NCI-H345 (cell line): ENCODE measurements around the gene USH2A.

Experiments used
- DNase-seq: peaks from one replicate; lab custom pipeline; 2025; lab: John Stamatoyannopoulos, UW

The USH2A gene

GRCh38 chr1:215704089-215704860 is 719.0 kb downstream of the USH2A start:
- no peak for DNase-seq

GRCh38 chr1:215682232-215682631 is 741.0 kb downstream of the USH2A start:
- DNase-seq, result peak; percentile 34

DNA sequence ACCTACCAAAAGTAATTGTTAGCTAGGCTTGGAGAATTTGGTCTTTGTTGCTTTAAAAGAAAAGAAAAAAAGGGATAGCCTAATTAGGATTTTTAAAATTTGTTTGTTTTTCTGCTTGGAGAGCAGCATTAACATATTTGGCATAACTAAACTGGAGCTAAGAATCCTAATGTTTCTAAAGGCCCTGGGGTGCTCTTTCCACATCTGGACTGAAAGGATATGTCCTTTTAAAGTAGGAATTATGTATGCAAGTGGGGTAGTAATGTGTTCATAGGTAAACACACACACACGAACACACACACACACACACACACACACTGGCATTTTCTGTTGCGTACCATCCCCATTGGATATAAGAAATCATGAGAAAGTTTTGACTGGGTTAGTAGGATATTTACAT is 742.2 kb downstream of the USH2A start:
- DNase-seq, result no peak

DNA sequence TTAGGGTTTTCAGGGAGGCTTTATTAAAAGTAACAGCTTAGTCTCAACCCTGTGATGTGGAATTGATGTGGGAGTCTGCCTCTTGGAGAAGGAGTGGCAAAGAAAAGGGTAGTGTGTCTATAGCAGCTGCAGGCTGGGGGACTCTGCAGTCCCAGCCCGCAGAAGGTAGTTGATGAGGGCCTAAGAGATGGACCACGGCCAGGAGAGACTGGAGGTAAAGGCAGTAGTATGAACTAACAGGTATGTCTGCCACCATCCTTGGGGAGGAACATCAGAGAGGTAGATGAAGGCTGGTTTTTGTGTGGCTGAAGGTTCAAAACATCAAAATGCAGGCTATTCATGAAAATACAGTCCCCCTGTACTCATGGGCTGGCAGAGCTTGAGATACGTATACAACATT is 744.0 kb downstream of the USH2A start:
- DNase-seq, result no peak

- DNase-seq, result no peak
Measured at GRCh38 chr1:215677112-215677511, 746.1 kb downstream of the USH2A start.

GRCh38 chr1:215673943-215674342 is 749.3 kb downstream of the USH2A start:
- no peak for DNase-seq

GRCh38 chr1:215672482-215672881 is 750.8 kb downstream of the USH2A start:
- no peak for DNase-seq

- no peak for DNase-seq
Measured at GRCh38 chr1:215669806-215670491, 753.3 kb downstream of the USH2A start.

- DNase-seq, result no peak
Measured at GRCh38 chr1:215667761-215668160, 755.5 kb downstream of the USH2A start.

- DNase-seq, result no peak
Measured at GRCh38 chr1:215665215-215665614, 758.0 kb downstream of the USH2A start.

DNA sequence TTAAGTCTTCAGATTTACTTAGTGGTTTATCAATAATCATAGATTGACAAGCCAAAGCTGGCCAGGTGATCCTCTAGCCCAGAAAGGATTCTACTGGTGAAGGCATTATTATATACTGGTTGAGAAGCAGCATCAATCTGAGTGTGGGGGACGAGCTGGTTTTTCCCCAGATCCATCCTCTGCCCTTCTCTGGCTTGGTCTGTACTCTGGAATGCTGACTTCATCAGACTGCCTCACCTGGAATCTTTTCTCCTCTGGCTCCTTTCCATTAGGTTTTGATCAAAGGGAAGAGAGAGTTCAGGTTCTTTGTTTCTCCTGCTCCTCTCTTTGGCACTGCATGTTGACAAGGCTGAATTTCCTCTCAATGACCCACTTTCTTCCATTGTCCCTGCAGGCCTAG is 762.2 kb downstream of the USH2A start:
- no peak for DNase-seq

DNA sequence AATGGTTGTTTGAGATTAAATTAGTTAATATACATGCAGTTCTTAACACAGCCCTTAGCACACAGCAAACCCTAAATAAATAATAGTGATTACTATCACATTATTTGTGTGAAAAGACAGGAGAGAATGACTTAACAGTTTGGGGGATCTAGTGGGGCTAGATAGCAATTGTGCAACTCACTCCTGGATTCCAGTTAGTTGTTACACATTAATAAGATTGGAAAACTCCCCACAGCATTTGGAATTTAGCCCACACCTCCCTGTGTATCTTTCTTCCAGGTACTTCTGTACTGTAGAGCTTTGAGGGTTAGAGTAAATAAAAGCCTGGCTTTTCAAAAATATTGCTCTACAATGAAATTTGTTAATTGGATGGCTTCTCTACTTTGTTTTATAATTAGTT is 763.0 kb downstream of the USH2A start:
- no peak for DNase-seq

DNA sequence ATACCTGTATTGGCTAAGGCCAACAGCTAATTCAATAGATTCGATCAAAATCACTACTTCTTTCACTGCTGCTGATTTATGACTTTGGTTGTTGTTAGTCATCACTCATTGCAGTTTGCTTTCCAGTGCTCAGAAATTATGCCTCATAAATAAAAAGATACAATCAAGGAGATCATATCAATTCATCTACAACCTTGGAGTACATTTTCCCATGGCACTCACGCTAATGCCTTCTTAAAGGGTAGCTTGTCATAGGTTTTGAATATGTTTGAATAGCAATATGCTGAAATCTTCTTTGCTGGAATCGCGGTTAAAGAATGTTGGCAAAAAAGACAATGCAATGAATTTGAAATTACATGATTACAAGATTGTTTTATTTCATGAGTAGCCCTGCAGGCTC is 766.2 kb downstream of the USH2A start:
- no peak for DNase-seq

GRCh38 chr1:215652371-215652770 is 770.9 kb downstream of the USH2A start:
- DNase-seq, result no peak

GRCh38 chr1:215651867-215652266 is 771.4 kb downstream of the USH2A start:
- no peak for DNase-seq

DNA sequence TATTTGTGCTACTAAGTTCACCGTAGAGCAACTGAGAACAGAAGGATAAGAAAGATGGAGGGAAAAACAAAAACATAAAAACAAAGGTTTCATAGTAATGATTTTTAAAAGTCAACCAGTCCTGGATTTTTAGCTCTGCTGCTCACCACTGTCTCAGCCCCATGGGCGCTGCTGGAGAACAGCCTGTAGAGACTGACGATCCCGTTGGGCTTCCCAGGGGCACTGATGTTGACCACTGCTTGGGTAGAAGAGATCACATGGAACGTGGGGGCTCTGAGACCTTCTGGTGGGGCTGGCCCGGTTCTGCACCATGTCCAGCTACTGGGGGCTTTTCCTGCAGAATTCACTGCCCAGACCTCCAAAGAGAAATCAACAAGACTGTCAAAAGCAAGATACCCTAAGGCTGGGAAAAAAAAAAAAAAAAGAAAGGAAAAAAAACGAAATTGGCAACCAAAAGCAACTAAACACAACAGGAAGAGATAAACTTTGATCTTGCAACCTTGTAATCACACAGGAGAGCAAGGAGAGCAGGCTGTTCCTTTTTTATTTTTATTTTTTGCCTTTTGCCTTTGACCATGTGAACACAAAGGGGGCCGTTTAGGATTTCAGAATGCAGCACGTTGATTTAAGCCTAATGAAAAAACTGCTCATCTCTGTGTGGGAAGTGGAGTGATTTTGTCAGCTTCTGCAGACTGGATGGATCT is 772.6 kb downstream of the USH2A start:
- DNase-seq, result no peak

- no peak for DNase-seq
Measured at GRCh38 chr1:215648957-215649356, 774.3 kb downstream of the USH2A start.

- DNase-seq, result no peak
Measured at GRCh38 chr1:215647738-215648137, 775.5 kb downstream of the USH2A start.

DNA sequence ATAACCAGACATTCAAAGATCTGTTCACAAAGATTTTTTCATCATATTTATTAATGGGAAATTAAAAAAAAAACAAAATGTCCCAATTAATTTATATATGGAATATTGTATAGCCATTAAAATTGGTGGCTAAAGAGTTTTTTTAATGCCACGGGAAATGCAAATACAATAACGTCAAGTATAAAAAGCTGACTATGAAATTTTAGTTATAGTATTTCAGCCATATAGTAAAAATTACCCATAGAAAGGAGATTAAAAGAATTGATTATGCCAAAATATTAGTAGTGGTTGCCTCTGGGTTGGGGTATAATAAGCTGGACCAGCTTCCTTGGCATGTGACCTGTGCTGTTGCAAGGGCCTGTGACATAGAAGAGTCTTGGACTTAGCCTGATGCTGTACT is 777.4 kb downstream of the USH2A start:
- DNase-seq, result no peak

GRCh38 chr1:215645182-215645581 is 778.1 kb downstream of the USH2A start:
- no peak for DNase-seq

DNA sequence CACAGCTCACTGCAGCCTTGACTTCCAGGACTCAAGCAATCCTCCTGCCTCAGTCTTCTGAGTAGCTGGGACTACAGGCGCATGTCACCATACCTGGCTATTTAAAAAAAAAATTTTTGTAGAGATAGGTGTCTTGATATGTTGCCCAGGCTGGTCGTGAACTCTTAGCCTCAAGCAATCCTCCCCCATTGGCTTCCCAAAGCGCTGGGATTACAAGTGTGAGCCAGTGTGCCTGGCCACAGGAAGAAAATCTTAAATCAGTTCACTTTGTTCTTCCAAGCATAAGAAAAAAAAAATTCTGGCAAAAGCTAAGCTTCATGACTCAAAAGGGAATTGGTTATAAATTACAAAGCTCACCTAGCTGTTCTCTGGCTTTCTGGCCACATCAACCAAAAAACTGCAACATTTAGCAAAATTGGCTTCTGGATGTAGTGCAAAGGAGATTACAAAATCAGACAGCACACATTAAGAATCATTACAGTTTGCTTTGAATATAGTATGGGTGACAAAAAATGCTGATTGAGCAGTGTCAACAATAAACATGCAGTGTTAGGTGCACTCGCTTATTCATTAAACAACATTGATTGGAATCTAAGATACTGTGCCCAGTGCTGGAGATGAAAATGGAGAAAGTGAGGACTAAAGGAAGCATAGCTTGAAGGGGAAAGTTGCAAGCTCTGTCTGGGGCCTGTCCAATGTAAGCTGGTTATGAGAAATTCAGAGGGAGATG is 779.5 kb downstream of the USH2A start:
- no peak for DNase-seq

DNA sequence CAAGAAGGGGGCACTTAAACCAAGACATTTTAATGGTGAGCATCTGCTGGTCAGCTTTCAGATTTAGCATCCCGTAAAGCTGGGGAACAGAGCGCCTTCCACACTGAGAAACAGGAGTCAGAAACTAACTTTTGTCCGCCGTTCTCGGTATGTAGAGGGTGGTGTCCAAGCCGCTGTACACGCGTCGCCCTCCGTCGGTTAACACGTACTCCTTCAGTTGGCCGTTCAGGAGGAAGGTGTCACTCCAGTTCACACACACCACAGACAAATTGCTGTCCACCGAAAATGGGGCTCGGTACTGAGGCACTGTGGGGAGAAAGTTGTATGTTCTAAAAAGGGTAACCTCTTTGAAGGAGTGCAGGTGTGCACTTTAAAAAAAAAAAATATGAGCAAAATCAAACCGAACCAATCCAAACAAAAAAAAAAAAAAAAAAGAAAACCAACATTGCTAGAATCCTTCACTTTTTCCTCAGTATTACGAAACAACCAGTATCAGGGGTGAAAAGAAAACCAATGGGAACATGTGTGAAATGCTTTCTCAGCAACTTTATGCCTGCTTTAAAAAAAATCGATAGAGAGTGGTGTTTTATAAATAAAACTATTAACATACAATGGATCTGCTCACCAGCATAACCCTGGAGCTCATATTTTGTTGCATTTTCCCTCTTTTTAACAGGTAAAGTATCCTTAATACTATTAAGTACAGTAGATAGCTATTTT is 782.7 kb downstream of the USH2A start:
- no peak for DNase-seq
